ENCODE data around the gene CALB2. TPM values are rescaled to one million over a fixed set of nuclear protein-coding genes. Genes with fewer than 3 reads are reported as not detected.
A peak's percentile ranks its signal among the peaks of the same experiment; 100 is the strongest.

Gene CALB2
- total RNA-seq, 1 donor, result under 0.01 TPM

DNA sequence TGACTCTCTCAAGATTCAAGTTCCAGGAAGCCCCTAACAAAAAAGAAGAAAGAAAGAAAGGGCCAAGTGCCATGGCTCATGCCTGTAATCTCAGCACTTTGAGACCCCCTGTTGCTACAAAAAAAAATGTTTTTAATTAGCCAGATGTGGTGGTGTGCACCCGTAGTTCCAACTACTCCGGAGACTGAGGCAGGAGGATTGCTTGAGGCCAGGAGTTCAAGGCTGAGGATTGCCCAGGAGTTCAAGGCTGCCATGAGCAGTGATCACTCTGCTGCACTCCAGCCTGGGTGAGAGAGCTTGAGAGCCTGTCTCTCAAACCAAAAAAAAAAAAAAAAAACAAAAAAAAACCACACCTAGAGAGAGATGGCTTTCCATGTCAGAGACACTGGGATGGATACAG lies 64.5 kb downstream of the CALB2 start:
- H3K4me3 ChIP-seq (ENCODE audit: low read depth, low read length), result no peak overlapping the region
- no peak for DNase-seq (ENCODE audit: low read depth)
- TF ChIP-seq, protein P1, sequence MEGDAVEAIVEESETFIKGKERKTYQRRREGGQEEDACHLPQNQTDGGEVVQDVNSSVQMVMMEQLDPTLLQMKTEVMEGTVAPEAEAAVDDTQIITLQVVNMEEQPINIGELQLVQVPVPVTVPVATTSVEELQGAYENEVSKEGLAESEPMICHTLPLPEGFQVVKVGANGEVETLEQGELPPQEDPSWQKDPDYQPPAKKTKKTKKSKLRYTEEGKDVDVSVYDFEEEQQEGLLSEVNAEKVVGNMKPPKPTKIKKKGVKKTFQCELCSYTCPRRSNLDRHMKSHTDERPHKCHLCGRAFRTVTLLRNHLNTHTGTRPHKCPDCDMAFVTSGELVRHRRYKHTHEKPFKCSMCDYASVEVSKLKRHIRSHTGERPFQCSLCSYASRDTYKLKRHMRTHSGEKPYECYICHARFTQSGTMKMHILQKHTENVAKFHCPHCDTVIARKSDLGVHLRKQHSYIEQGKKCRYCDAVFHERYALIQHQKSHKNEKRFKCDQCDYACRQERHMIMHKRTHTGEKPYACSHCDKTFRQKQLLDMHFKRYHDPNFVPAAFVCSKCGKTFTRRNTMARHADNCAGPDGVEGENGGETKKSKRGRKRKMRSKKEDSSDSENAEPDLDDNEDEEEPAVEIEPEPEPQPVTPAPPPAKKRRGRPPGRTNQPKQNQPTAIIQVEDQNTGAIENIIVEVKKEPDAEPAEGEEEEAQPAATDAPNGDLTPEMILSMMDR (IDR thresholded peaks at IDR 0.05; ENCODE audit: insufficient read depth, low read depth, low read length), result no peak

DNA sequence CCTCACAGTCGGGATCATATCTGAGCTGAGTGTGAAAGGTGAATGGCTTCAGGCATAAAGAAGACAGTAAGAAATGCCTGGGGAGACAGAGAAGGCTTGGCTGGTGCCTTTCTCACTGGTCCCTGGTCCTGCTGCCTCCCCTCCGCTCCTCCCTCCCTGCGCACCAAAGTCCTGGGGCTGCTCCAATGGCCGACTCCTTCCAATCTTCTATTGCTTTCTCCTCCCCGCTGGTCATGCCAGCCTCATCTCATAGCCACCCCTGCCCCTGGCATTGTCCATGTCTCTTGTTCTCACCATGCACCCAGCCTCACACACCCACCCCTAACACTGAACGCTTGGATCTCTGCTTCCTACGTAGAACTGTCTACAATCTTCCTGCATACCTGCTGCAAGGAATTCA lies 65.3 kb downstream of the CALB2 start:
- no peak overlapping the region for H3K4me3 ChIP-seq (ENCODE audit: low read depth, low read length)
- no peak for DNase-seq (ENCODE audit: low read depth)
- TF ChIP-seq, protein P1 (IDR thresholded peaks at IDR 0.05; ENCODE audit: insufficient read depth, low read depth, low read length), result no peak

DNA sequence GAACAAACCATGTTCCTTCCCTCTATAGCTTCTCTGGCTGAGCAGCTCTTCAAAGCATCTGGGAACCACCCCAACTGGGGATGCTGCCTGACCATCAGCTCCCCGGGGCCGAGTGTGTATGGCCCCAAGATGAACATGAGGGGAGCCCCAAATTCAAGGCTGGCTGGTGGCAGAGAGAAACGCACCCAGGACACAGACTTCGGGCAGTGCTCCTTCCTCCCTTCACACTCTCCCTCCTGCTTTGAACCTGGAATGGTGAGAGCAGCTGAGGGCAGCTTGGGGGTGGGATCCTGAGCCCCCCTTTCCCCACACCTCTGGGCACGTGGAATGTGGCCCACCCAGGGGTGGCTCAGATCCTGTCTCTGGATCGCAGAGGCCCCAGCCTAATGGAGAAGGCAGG lies 66.1 kb downstream of the CALB2 start:
- DNase-seq (ENCODE audit: low read depth), result no peak
- H3K4me3 ChIP-seq (ENCODE audit: low read depth, low read length), result no peak overlapping the region
- TF ChIP-seq, protein P1 (IDR thresholded peaks at IDR 0.05; ENCODE audit: insufficient read depth, low read depth, low read length), result no peak

DNA sequence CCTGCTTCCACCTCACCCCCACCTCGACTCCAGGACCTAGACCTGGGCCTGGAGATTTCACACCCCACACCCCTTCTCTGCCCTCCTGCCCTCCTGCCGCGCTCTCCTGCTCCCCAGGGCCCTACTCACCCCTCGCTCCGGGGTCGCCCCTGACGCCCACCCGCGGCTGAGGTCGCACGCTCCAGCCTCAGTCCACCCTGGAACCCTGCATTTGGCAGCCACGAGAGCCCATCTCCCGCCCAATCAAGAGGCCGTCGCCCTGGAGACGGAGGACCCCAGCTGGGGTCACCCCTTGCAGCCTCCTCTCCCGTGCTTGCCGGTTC lies 67.2 kb downstream of the CALB2 start:
- no peak for DNase-seq (ENCODE audit: low read depth)
- peak overlapping the region; percentile 49 for H3K4me3 ChIP-seq (ENCODE audit: low read depth, low read length)
- TF ChIP-seq, protein P1 (IDR thresholded peaks at IDR 0.05; ENCODE audit: insufficient read depth, low read depth, low read length), result no peak

DNA sequence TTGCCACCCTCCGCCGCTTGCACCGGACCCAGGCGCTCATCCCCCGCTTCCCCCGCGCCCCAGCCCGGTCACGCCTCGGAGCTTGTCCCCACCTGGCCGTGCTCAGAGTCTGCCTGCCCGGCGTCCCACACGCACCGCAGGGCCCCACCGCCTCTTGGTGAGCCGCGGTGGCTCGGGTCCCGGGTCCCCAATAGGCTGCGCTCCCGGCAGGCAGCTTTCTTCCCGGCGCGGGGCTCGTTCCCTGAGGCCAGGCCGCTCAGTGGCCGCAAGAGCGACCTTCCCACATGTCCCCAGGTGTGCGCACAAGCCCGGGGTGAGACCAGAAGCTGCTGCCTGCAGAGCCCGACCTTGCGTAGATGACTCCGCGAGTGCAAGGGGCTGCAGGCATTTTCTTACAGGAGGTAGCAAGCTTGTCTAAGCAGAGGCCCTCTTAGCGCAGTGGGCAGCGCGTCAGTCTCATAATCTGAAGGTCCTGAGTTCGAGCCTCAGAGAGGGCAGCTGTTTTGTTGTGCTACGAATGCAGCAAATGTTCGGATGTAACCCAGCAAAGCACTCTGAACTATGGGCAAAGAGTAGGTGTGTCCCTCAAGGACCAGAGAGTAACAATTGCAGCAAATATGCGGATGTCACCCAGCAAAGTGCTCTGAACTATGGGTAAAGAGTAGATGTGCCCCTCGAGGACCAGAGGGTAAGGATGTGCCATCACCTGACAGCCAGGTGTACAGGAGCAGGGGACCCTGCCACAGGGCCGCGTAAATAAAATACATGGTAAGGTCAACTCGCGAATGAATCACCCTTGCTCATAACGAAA lies 67.8 kb downstream of the CALB2 start:
- TF ChIP-seq, protein P1 (IDR thresholded peaks at IDR 0.05; ENCODE audit: insufficient read depth, low read depth, low read length), result no peak
- peak overlapping the region; percentile 49 for H3K4me3 ChIP-seq (ENCODE audit: low read depth, low read length)
- DNase-seq (ENCODE audit: low read depth), result peak; percentile 74

DNA sequence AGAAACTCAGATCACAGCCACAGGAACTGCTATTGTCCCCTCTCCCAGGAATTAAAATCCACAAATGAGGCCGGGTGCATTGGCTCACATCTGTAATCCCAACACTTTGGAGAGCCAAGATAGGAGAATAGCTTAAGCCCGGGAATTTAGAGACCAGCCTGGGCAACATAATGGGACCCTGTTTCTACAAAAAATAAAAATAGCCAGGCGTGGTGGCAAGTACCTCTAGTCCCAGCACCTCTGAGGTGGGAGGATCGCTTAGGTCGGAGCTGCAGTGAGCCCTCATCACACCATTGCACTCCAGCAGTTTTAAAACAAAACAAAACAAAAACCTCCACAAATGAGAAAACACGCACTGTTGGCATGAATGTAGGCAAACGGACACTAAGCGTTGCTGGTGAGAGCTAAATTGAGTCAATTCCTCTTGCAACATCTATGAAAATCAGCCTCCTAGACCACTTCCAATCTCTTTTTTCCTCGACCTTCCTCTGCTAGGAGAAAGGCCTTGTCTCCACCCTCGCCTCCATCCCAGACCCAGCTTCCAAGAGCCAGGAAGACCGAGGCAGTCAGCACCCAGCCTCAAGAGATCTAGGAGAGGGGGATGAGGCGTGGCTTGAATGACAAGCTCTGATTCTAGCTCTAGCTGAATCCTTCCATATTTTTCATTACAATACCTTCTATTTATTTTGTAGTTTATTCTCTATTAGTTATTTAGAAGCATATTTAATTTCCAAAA lies 68.5 kb downstream of the CALB2 start:
- no peak for DNase-seq (ENCODE audit: low read depth)
- H3K4me3 ChIP-seq (ENCODE audit: low read depth, low read length), result no peak overlapping the region
- TF ChIP-seq, protein P1 (IDR thresholded peaks at IDR 0.05; ENCODE audit: insufficient read depth, low read depth, low read length), result no peak
